Measurements from ENCODE around the gene DOCK1.

DOCK1 gene

GRCh38 chr10:127458829-127459228 lies 553.6 kb downstream of the DOCK1 start:
- no peak for DNase-seq (ENCODE audit: low read depth in 2 of 2)

GRCh38 chr10:127459918-127460317 lies 554.7 kb downstream of the DOCK1 start:
- DNase-seq (ENCODE audit: low read depth in 2 of 2), result no peak

- DNase-seq (ENCODE audit: low read depth in 2 of 2), result no peak
Measured at GRCh38 chr10:127462643-127463295, 557.5 kb downstream of the DOCK1 start.

GRCh38 chr10:127463548-127463947 lies 558.3 kb downstream of the DOCK1 start:
- no peak for DNase-seq (ENCODE audit: low read depth in 2 of 2)

GRCh38 chr10:127464561-127464960 lies 559.3 kb downstream of the DOCK1 start:
- DNase-seq (ENCODE audit: low read depth in 2 of 2), result no peak

GRCh38 chr10:127467811-127468210 lies 562.6 kb downstream of the DOCK1 start:
- no peak for DNase-seq (ENCODE audit: low read depth in 2 of 2)

- no peak for DNase-seq (ENCODE audit: low read depth in 2 of 2)
Measured at GRCh38 chr10:127468632-127469031, 563.4 kb downstream of the DOCK1 start.

- DNase-seq (ENCODE audit: low read depth in 2 of 2), result no peak
Measured at GRCh38 chr10:127470911-127471310, 565.7 kb downstream of the DOCK1 start.

GRCh38 chr10:127472976-127473375 lies 567.7 kb downstream of the DOCK1 start:
- no peak for DNase-seq (ENCODE audit: low read depth in 2 of 2)

GRCh38 chr10:127474501-127474900 lies 569.3 kb downstream of the DOCK1 start:
- DNase-seq (ENCODE audit: low read depth in 2 of 2), result no peak

- no peak for DNase-seq (ENCODE audit: low read depth in 2 of 2)
Measured at GRCh38 chr10:127485153-127485857, 580.1 kb downstream of the DOCK1 start.

- no peak for DNase-seq (ENCODE audit: low read depth in 2 of 2)
Measured at GRCh38 chr10:127486355-127486754, 581.1 kb downstream of the DOCK1 start.

GRCh38 chr10:127492607-127493250 lies 587.5 kb downstream of the DOCK1 start:
- no peak for DNase-seq (ENCODE audit: low read depth in 2 of 2)

GRCh38 chr10:127496035-127496434 lies 590.8 kb downstream of the DOCK1 start:
- DNase-seq (ENCODE audit: low read depth in 2 of 2), result no peak

GRCh38 chr10:127497685-127498084 lies 592.5 kb downstream of the DOCK1 start:
- no peak for DNase-seq (ENCODE audit: low read depth in 2 of 2)

GRCh38 chr10:127498087-127498486 lies 592.9 kb downstream of the DOCK1 start:
- no peak for DNase-seq (ENCODE audit: low read depth in 2 of 2)

GRCh38 chr10:127500127-127500526 lies 594.9 kb downstream of the DOCK1 start:
- DNase-seq (ENCODE audit: low read depth in 2 of 2), result no peak

Measured in fibroblast of skin of left biceps (primary cell).